ENCODE measurements around the gene SLBP. TPM values are rescaled to one million over a fixed set of nuclear protein-coding genes. Genes with fewer than 3 reads are reported as not detected.
A peak's percentile ranks its signal among the peaks of the same experiment; 100 is the strongest.

SLBP gene
- polyA plus RNA-seq, 1 experiment: 72.0 TPM

GRCh38 chr4:1651609-1652008 lies 60.5 kb downstream of the SLBP start:
- CTCF ChIA-PET: interaction anchor here (1.3 kb wide), 1 partner anchor 41 kb away, joined by 3 read pairs; no protein-coding TSS in a partner anchor
- POLR2A ChIA-PET: no interaction called here
- no peak overlapping the region for H3K4me3 ChIP-seq (ENCODE audit: low read depth, low read length)

DNA sequence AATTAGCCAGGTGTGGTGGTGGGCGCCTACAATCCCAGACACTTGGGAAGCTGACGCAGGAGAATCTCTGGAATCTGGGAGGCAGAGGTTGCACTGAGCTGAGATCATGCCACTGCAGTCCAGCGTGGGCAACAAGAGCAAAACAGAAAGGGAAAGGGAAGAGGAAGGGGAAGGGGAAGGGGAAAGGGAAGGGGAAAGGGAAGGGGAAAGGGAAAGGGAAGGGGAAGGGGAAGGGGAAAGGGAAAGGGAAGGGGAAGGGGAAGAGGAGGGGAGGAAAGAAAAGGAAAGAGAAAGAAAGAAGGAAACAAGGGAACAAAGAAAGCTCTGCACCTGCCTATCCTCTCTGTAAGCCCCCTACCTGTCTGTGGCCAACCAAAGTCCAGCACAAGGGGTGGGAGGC lies 63.2 kb downstream of the SLBP start:
- POLR2A ChIA-PET: no interaction called here
- TF ChIP-seq, protein P1, sequence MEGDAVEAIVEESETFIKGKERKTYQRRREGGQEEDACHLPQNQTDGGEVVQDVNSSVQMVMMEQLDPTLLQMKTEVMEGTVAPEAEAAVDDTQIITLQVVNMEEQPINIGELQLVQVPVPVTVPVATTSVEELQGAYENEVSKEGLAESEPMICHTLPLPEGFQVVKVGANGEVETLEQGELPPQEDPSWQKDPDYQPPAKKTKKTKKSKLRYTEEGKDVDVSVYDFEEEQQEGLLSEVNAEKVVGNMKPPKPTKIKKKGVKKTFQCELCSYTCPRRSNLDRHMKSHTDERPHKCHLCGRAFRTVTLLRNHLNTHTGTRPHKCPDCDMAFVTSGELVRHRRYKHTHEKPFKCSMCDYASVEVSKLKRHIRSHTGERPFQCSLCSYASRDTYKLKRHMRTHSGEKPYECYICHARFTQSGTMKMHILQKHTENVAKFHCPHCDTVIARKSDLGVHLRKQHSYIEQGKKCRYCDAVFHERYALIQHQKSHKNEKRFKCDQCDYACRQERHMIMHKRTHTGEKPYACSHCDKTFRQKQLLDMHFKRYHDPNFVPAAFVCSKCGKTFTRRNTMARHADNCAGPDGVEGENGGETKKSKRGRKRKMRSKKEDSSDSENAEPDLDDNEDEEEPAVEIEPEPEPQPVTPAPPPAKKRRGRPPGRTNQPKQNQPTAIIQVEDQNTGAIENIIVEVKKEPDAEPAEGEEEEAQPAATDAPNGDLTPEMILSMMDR (IDR thresholded peaks at IDR 0.05; ENCODE audit: low read depth, low read length): no peak
- Histone ChIP-seq H3K4me3 (ENCODE audit: low read depth, low read length) (no peak overlapping the region), H3K9me3 (ENCODE audit: control insufficient read depth, insufficient read depth, low read length) (peaks cover 13% of the 10 kb centered on the region; the same call in 1 of the 2 replicates), H3K27me3 (ENCODE audit: control insufficient read depth, insufficient read depth, low read length) (no peaks in the 10 kb centered on the region), H3K27ac (ENCODE audit: low read depth, low read length) (no peak overlapping the region)
- CTCF ChIA-PET: interaction anchor here (0.6 kb wide), 1 partner anchor 9 kb away, joined by 7 read pairs; no protein-coding TSS in a partner anchor
- DNase-seq (ENCODE audit: low read depth, low spot score): no peak

More at GRCh38 chr4:1651609-1652008, 60.5 kb downstream of the SLBP start:
- TF ChIP-seq, protein P1 (IDR thresholded peaks at IDR 0.05; ENCODE audit: low read depth, low read length): no peak
- Histone ChIP-seq H3K27me3 (ENCODE audit: control insufficient read depth, insufficient read depth, low read length) (no peaks in the 10 kb centered on the region), H3K9me3 (ENCODE audit: control insufficient read depth, insufficient read depth, low read length) (peaks cover 13% of the 10 kb centered on the region; the same call in 1 of the 2 replicates), H3K27ac (ENCODE audit: low read depth, low read length) (no peak overlapping the region)
- DNase-seq (ENCODE audit: low read depth, low spot score): no peak

DNA sequence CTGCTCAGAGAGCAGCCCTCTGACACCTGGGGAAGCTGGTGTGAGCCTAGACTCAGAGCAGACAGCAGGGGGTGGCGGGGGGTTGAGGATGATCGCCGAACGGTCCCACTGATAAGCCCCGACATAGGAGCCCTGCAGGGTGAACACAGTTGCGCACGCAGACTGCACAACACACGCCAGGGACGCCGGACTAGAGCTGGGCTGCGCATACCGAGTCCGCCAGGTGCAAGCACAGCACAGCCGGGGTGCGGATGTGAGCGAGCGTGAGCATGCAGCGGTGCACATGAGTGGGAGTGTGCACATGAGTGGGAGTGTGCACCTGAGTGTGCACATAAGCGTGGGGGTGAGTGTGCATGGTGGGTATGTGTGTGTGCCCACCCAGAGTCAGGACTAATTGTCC lies 64.7 kb downstream of the SLBP start:
- Histone ChIP-seq H3K9me3 (ENCODE audit: control insufficient read depth, insufficient read depth, low read length) (peaks cover 10% of the 10 kb centered on the region; the same call in 1 of the 2 replicates), H3K4me3 (ENCODE audit: low read depth, low read length) (no peak overlapping the region), H3K27ac (ENCODE audit: low read depth, low read length) (no peak overlapping the region), H3K27me3 (ENCODE audit: control insufficient read depth, insufficient read depth, low read length) (no peaks in the 10 kb centered on the region)
- no peak for DNase-seq (ENCODE audit: low read depth, low spot score)
- TF ChIP-seq, protein P1 (IDR thresholded peaks at IDR 0.05; ENCODE audit: low read depth, low read length): no peak
- ChIA-PET POLR2A (interaction anchor here (1.2 kb wide), 1 partner anchor 11 kb away, joined by 4 read pairs; no protein-coding TSS in a partner anchor), CTCF (interaction anchor here (1.4 kb wide), 1 partner anchor 18 kb away, joined by 4 read pairs; no protein-coding TSS in a partner anchor)

DNA sequence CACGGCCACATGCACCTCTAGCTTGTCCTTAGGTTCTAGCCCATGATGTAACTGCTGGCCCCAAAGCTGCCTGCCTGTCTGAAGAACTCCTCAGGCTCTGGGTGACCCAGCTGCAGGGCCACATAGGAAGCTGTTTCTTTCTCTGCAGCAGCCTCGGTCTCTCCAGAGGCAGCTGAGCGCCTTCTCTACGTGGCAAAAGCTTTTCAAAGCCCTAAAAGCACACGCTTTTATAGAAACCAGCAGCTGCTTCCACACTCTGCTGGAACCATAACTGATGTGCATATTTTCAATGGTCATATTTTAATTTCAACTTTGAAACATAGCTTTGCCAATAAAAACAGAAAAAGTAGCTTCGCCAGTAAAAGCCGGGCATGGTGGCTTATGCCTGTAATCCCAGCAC lies 65.4 kb downstream of the SLBP start:
- ChIA-PET CTCF (interaction anchor here (0.9 to 1.4 kb wide), 2 partner anchors 17 to 291 kb away, joined by 3 to 4 read pairs; no protein-coding TSS in a partner anchor), POLR2A (no interaction called here)
- no peaks in the 10 kb centered on the region for H3K27me3 ChIP-seq (ENCODE audit: control insufficient read depth, insufficient read depth, low read length)
- no peak for DNase-seq (ENCODE audit: low read depth, low spot score)
- TF ChIP-seq, protein P1 (IDR thresholded peaks at IDR 0.05; ENCODE audit: low read depth, low read length): no peak
- no peak overlapping the region for H3K4me3 ChIP-seq (ENCODE audit: low read depth, low read length)
- H3K27ac ChIP-seq (ENCODE audit: low read depth, low read length): no peak overlapping the region
- peaks cover 3% of the 10 kb centered on the region; the same call in 1 of the 2 replicates for H3K9me3 ChIP-seq (ENCODE audit: control insufficient read depth, insufficient read depth, low read length)

- H3K9me3 ChIP-seq (ENCODE audit: control insufficient read depth, insufficient read depth, low read length): no peaks in the 10 kb centered on the region; the same call in 1 of the 2 replicates
- ChIA-PET CTCF (interaction anchor here (1.1 kb wide), 1 partner anchor 48 kb away, joined by 3 read pairs; no protein-coding TSS in a partner anchor), POLR2A (no interaction called here)
- H3K27ac ChIP-seq (ENCODE audit: low read depth, low read length): no peak overlapping the region
- TF ChIP-seq, protein P1 (IDR thresholded peaks at IDR 0.05; ENCODE audit: low read depth, low read length): no peak
- H3K27me3 ChIP-seq (ENCODE audit: control insufficient read depth, insufficient read depth, low read length): no peaks in the 10 kb centered on the region
- no peak for DNase-seq (ENCODE audit: low read depth, low spot score)
- H3K4me3 ChIP-seq (ENCODE audit: low read depth, low read length): 0 out of 2 replicates have a peak overlapping the region, but pooled peaks have one; percentile 17
Measured at GRCh38 chr4:1644891-1645657, 67.0 kb downstream of the SLBP start.
